ENCODE results near the gene GPC5. TPM values are rescaled to one million over a fixed set of nuclear protein-coding genes. Genes with fewer than 3 reads are reported as not detected.

Gene GPC5
- total RNA-seq, 1 experiment from 2014 or later: 0.21 TPM

GRCh38 chr13:92602560-92602959 lies 1204.1 kb downstream of the GPC5 start:
- CTCF ChIA-PET: no interaction called here
- TF ChIP-seq, protein P1, sequence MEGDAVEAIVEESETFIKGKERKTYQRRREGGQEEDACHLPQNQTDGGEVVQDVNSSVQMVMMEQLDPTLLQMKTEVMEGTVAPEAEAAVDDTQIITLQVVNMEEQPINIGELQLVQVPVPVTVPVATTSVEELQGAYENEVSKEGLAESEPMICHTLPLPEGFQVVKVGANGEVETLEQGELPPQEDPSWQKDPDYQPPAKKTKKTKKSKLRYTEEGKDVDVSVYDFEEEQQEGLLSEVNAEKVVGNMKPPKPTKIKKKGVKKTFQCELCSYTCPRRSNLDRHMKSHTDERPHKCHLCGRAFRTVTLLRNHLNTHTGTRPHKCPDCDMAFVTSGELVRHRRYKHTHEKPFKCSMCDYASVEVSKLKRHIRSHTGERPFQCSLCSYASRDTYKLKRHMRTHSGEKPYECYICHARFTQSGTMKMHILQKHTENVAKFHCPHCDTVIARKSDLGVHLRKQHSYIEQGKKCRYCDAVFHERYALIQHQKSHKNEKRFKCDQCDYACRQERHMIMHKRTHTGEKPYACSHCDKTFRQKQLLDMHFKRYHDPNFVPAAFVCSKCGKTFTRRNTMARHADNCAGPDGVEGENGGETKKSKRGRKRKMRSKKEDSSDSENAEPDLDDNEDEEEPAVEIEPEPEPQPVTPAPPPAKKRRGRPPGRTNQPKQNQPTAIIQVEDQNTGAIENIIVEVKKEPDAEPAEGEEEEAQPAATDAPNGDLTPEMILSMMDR (conservative IDR thresholded peaks at IDR 0.05; ENCODE audit: low read depth, low read length): no peak
- no peak for TF ChIP-seq EZH2 (IDR thresholded peaks at IDR 0.05; ENCODE audit: borderline replicate concordance, low read depth, low read length, poor library complexity, severe bottlenecking)
- H3K36me3 ChIP-seq (ENCODE audit: insufficient read depth, low read length, poor library complexity, severe bottlenecking): no peaks in the 10 kb centered on the region
- no peak overlapping the region for H3K27ac ChIP-seq (ENCODE audit: low read depth, low read length, poor library complexity, severe bottlenecking)
- POLR2A ChIA-PET (ENCODE audit: low non-redundant PET): no interaction called here
- no peaks in the 10 kb centered on the region for H3K27me3 ChIP-seq (replicated peaks; ENCODE audit: insufficient read depth, low read depth, low read length, poor library complexity)
- no peak for DNase-seq (ENCODE audit: low spot score)
- no peaks in the 10 kb centered on the region for H3K9me3 ChIP-seq (ENCODE audit: low read depth, low read length, poor library complexity, severe bottlenecking)
- intact Hi-C loops (cut with micrococcal nuclease; ENCODE audit: unreplicated experiment): no loop called here
- H3K4me3 ChIP-seq (ENCODE audit: low read depth, low read length, poor library complexity, severe bottlenecking): no peak overlapping the region
- H3K4me1 ChIP-seq (ENCODE audit: insufficient read depth, low read length, poor library complexity, severe bottlenecking): no peaks in the 10 kb centered on the region
- BruUV-seq (replicated peaks): no TSS peak

DNA sequence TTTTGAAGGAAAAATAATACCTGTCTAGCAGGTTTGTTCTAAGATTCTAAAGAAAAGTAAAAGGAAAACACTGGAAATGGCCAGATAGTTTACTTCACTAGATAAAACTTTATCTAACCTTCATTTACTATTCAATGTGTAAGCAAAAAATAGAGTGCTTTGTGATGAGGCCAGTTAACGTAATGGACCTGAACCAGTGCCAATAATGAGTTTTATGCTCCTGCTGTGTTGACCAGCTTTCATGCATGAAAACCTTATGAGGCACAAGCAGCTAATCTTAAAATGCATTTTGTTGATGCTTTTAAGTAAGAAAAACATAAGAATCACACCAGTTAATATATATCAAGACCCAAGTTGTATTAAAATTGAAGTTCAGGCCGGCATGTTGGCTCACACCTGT lies 1211.0 kb downstream of the GPC5 start:
- no peak for TF ChIP-seq EZH2 (IDR thresholded peaks at IDR 0.05; ENCODE audit: borderline replicate concordance, low read depth, low read length, poor library complexity, severe bottlenecking)
- TF ChIP-seq, protein P1 (conservative IDR thresholded peaks at IDR 0.05; ENCODE audit: low read depth, low read length): no peak
- no peak overlapping the region for H3K4me3 ChIP-seq (ENCODE audit: low read depth, low read length, poor library complexity, severe bottlenecking)
- no peak overlapping the region for H3K27ac ChIP-seq (ENCODE audit: low read depth, low read length, poor library complexity, severe bottlenecking)
- no TSS peak for BruUV-seq (replicated peaks)
- POLR2A ChIA-PET (ENCODE audit: low non-redundant PET): no interaction called here
- no peaks in the 10 kb centered on the region for H3K27me3 ChIP-seq (replicated peaks; ENCODE audit: insufficient read depth, low read depth, low read length, poor library complexity)
- H3K36me3 ChIP-seq (ENCODE audit: insufficient read depth, low read length, poor library complexity, severe bottlenecking): no peaks in the 10 kb centered on the region
- DNase-seq (ENCODE audit: low spot score): no peak
- intact Hi-C loops (cut with micrococcal nuclease; ENCODE audit: unreplicated experiment): no loop called here
- no peaks in the 10 kb centered on the region for H3K4me1 ChIP-seq (ENCODE audit: insufficient read depth, low read length, poor library complexity, severe bottlenecking)
- no peaks in the 10 kb centered on the region for H3K9me3 ChIP-seq (ENCODE audit: low read depth, low read length, poor library complexity, severe bottlenecking)
- CTCF ChIA-PET: no interaction called here

DNA sequence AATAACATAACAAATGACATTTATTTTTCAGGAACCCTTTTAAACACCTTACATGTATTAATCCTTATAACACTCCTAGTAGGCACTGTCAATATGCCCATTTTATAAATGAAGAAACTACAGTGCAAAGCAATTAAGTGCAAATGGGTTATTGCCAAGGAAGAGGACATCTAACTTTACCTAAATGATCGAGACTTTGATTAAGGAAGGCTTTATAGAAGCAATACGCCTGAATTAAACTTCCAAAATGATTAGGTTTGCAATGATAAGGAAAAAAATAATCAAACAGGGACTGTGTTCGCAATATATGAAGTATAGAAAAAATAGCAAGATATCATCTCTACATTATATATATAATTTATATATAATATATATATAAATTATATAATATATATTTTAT lies 1214.5 kb downstream of the GPC5 start:
- POLR2A ChIA-PET (ENCODE audit: low non-redundant PET): no interaction called here

More for the DNA sequence above, 1214.5 kb downstream of the GPC5 start:
- no peak for DNase-seq (ENCODE audit: low spot score)
- H3K27ac ChIP-seq (ENCODE audit: low read depth, low read length, poor library complexity, severe bottlenecking): no peak overlapping the region
- TF ChIP-seq EZH2 (IDR thresholded peaks at IDR 0.05; ENCODE audit: borderline replicate concordance, low read depth, low read length, poor library complexity, severe bottlenecking): no peak
- TF ChIP-seq, protein P1 (conservative IDR thresholded peaks at IDR 0.05; ENCODE audit: low read depth, low read length): no peak
- no peaks in the 10 kb centered on the region for H3K4me1 ChIP-seq (ENCODE audit: insufficient read depth, low read length, poor library complexity, severe bottlenecking)
- no peak overlapping the region for H3K4me3 ChIP-seq (ENCODE audit: low read depth, low read length, poor library complexity, severe bottlenecking)
- no peaks in the 10 kb centered on the region for H3K27me3 ChIP-seq (replicated peaks; ENCODE audit: insufficient read depth, low read depth, low read length, poor library complexity)
- no peaks in the 10 kb centered on the region for H3K36me3 ChIP-seq (ENCODE audit: insufficient read depth, low read length, poor library complexity, severe bottlenecking)
- intact Hi-C loops (cut with micrococcal nuclease; ENCODE audit: unreplicated experiment): no loop called here
- no peaks in the 10 kb centered on the region for H3K9me3 ChIP-seq (ENCODE audit: low read depth, low read length, poor library complexity, severe bottlenecking)
- CTCF ChIA-PET: no interaction called here
- no TSS peak for BruUV-seq (replicated peaks)

Measured in A673 (cell line).